ENCODE data around the gene ZNF790. TPM values are rescaled to one million over a fixed set of nuclear protein-coding genes. Genes with fewer than 3 reads are reported as not detected.

ZNF790 gene
- 5.0 and 7.2 TPM in 2 replicates for total RNA-seq

GRCh38 chr19:36837906-36838783, at the start of gene ZNF790:
ZNF790 (minus strand) TSS chr19:36838387; CDS start chr19:36825619, 12,768 bp downstream.

GRCh38 chr19:36850559-36851442, 12.6 kb upstream of the ZNF790 start, which contains the start of gene ZNF345:
ZNF345 (plus strand) TSS chr19:36850876; CDS start chr19:36876831, 25,955 bp downstream.

GRCh38 chr19:36772311-36773222, 65.6 kb downstream of the ZNF790 start, which contains the start of gene ZNF850:
ZNF850 (minus strand) TSS chr19:36772807; CDS start chr19:36762606, 10,201 bp downstream.

Other genes starting within 250 kb of the ZNF790 start
- 6.8 and 9.6 TPM in 2 replicates for gene ZNF382, start 233.1 kb downstream of the ZNF790 start, total RNA-seq
- 8.7 and 10.9 TPM in 2 replicates for gene ZNF461, start 171.6 kb downstream of the ZNF790 start, total RNA-seq
- gene ZNF567, start 150.8 kb downstream of the ZNF790 start, total RNA-seq: 4.0 and 7.9 TPM in 2 replicates
- gene ZNF850, start 65.6 kb downstream of the ZNF790 start, total RNA-seq: 2.9 and 3.1 TPM in 2 replicates
- 2.3 and 2.4 TPM in 2 replicates for gene ZNF345, start 12.5 kb upstream of the ZNF790 start, total RNA-seq
- 3.7 TPM in 2 replicates for gene ZNF829, start 77.9 kb upstream of the ZNF790 start, total RNA-seq
- gene ZNF568, start 77.9 kb upstream of the ZNF790 start, total RNA-seq: 11.4 and 13.5 TPM in 2 replicates
- 6.6 and 7.9 TPM in 2 replicates for gene ZNF420, start 240.0 kb upstream of the ZNF790 start, total RNA-seq